A549 (cell line): Measurements from ENCODE around the gene HP1BP3. TPM values are rescaled to one million over a fixed set of nuclear protein-coding genes. Genes with fewer than 3 reads are reported as not detected.

ENCODE experiments used
- ATAC-seq, 2 experiments: fragments of 200-7000 bp in 1 of 2; fragments of >200 bp in 1 of 2; cut with Nextera tagmentation in 1 of 2; cut with Tn5 transposase in 1 of 2; 3 replicates each; pipeline versions ENCODE4 v1.8.0 to v1.9.1; 2018 to 2020; ENCODE audit warnings: mild to moderate bottlenecking in 1 of 2, moderate library complexity in 1 of 2
- CTCF ChIA-PET: fragments of 300-600 bp; sonication (Branson Sonifier 250); formaldehyde crosslinking; extraction: SDS; loops from one replicate; lab custom pipeline; 2021; ENCODE audit warnings: antibody characterized with exemption, inconsistent platforms; lab: Yijun Ruan, JAX
- POLR2A ChIA-PET: fragments of 350-600 bp; formaldehyde crosslinking; extraction: SDS; loops from one replicate; lab custom pipeline; 2021; ENCODE audit warnings: antibody characterized with exemption, inconsistent platforms; lab: Yijun Ruan, JAX
- DNase-seq, 2 experiments: peaks; one replicate each; pipeline versions ENCODE4 v3.0.0 to v3.0.0-alpha.2; 2011 to 2016; ENCODE audit warnings: low read depth in 1 of 2, low spot score in 1 of 2
- FAIRE-seq: peaks from 2 replicates; lab custom pipeline; 2011; peaks lifted over from hg19 to GRCh38; lab: Jason Lieb, UNC
- H3K27ac ChIP-seq, 2 experiments: fragments of >200 bp; sonication (Bioruptor Twin); formaldehyde crosslinking; 3 replicates each; pipeline ENCODE4 v1.5.1; 2016 to 2017
- H3K4me1 ChIP-seq: fragments of >200 bp; sonication (Bioruptor Twin); formaldehyde crosslinking; 3 replicates; pipeline ENCODE4 v1.6.1; 2016
- H3K4me2 ChIP-seq: fragments of >200 bp; sonication (Bioruptor Twin); formaldehyde crosslinking; 3 replicates; pipeline ENCODE4 v1.6.1; 2016
- H3K4me3 ChIP-seq: fragments of >200 bp; sonication (Bioruptor Twin); formaldehyde crosslinking; 3 replicates; pipeline ENCODE4 v1.5.1; 2016
- H3K9me3 ChIP-seq: fragments of >200 bp; sonication (Bioruptor Twin); formaldehyde crosslinking; 3 replicates; pipeline ENCODE4 v1.6.1; 2016
- CHD4 ChIP-seq: fragments of 200-600 bp; sonication (generic); IDR thresholded peaks from 2 replicates; pipeline ENCODE4 v1.6.1; 2016; ENCODE audit warnings: antibody characterized with exemption, mild to moderate bottlenecking, borderline replicate concordance
- E2F6 ChIP-seq: IDR thresholded peaks from 2 replicates; pipeline ENCODE4 v1.6.1; 2012; ENCODE audit warnings: low read depth, borderline replicate concordance
- EP300 ChIP-seq, 2 experiments: fragments of >200 bp; sonication (Bioruptor Twin); formaldehyde crosslinking; IDR thresholded peaks; 2 replicates in 1 of 2; 3 replicates in 1 of 2; pipeline ENCODE4 v1.6.1; 2016 to 2017
- FOXS1 ChIP-seq: fragments of 250-450 bp; sonication (Bioruptor Pico); IDR thresholded peaks from 2 replicates; pipeline ENCODE4 v1.5.0; 2020; ENCODE audit warnings: mild to moderate bottlenecking, moderate library complexity
- GATA3 ChIP-seq: IDR thresholded peaks from 2 replicates; pipeline ENCODE4 v1.6.1; 2012; ENCODE audit warnings: borderline replicate concordance
- HEYL ChIP-seq: fragments of 250-450 bp; sonication (Bioruptor Pico); IDR thresholded peaks from 2 replicates; pipeline ENCODE4 v1.8.0; 2021; ENCODE audit warnings: mild to moderate bottlenecking, moderate library complexity
- HOXB13 ChIP-seq: fragments of 250-450 bp; sonication (Bioruptor Pico); IDR thresholded peaks from 2 replicates; pipeline ENCODE4 v1.5.0; 2020; ENCODE audit warnings: low read depth, mild to moderate bottlenecking, moderate library complexity
- JUN ChIP-seq, 2 experiments: fragments of >200 bp; sonication (Bioruptor Twin); formaldehyde crosslinking; IDR thresholded peaks; 2 replicates in 1 of 2; 3 replicates in 1 of 2; pipeline ENCODE4 v1.6.1; 2016 to 2017
- KDM1A ChIP-seq: fragments of 200-600 bp; sonication (generic); IDR thresholded peaks from 2 replicates; pipeline ENCODE4 v1.6.1; 2016; ENCODE audit warnings: low read depth, mild to moderate bottlenecking
- MAX ChIP-seq: IDR thresholded peaks from 2 replicates; pipeline ENCODE4 v1.6.1; 2012
- MAZ ChIP-seq: fragments of 150-350 bp; IDR thresholded peaks from 2 replicates; pipeline ENCODE4 v1.6.1; 2014; ENCODE audit warnings: antibody characterized with exemption, low read depth, low read length, borderline replicate concordance
- NPAS2 ChIP-seq: fragments of 250-450 bp; sonication (Bioruptor Pico); IDR thresholded peaks from 2 replicates; pipeline ENCODE4 v1.8.0; 2022; ENCODE audit warnings: mild to moderate bottlenecking, moderate library complexity, borderline replicate concordance
- POLR2A ChIP-seq: IDR thresholded peaks from 2 replicates; pipeline ENCODE4 v1.6.1; 2012; ENCODE audit warnings: mild to moderate bottlenecking, low read length
- RAD21 ChIP-seq, 2 experiments: fragments of >200 bp in 1 of 2; sonication (Bioruptor Twin) in 1 of 2; formaldehyde crosslinking in 1 of 2; IDR thresholded peaks in 1 of 2; conservative IDR thresholded peaks in 1 of 2; 2 replicates in 1 of 2; 3 replicates in 1 of 2; pipeline ENCODE4 v1.6.1; 2012 to 2018; ENCODE audit warnings: inconsistent platforms in 1 of 2
- RARB ChIP-seq: fragments of 250-450 bp; sonication (Bioruptor Pico); IDR thresholded peaks from 2 replicates; pipeline ENCODE4 v1.8.0; 2021; ENCODE audit warnings: mild to moderate bottlenecking, moderate library complexity
- SREBF2 ChIP-seq: fragments of 450-650 bp; IDR thresholded peaks from 2 replicates; pipeline ENCODE4 v1.6.1; 2014; ENCODE audit warnings: mild to moderate bottlenecking, moderate library complexity
- WGBS: methylation state at CpG from one replicate; pipeline ENCODE4 v1.1.6; 2017; ENCODE audit errors: missing lambda C conversion rate; 5-methylcytosine and 5-hydroxymethylcytosine counted together
- polyA plus RNA-seq, 4 experiments: library from polyadenylated mRNA; depleted of rRNA in 3 of 4; stranded (reverse); fragments of >200 nt; fragmentation: RNase III in 1 of 4; extraction: RNeasy Plus Mini Kit Qiagen cat#74134 plus additional on column Dnase treatment in 1 of 4; gene quantifications; 2 replicates in 3 of 4; 3 replicates in 1 of 4; pipeline ENCODE4 v1.2.3, GENCODE V29; 2011 to 2017
- TF ChIP-seq, protein P1 (sequence below): fragments of >200 bp; sonication (Bioruptor Twin); formaldehyde crosslinking; IDR thresholded peaks from 3 replicates; pipeline ENCODE4 v1.5.1; 2016
- TF ChIP-seq, protein P2 (sequence below): fragments of >200 bp; sonication (Bioruptor Twin); formaldehyde crosslinking; IDR thresholded peaks from 3 replicates; pipeline ENCODE4 v1.6.1; 2016
- TF ChIP-seq, protein P3 (sequence below): fragments of 250-450 bp; sonication (Bioruptor Pico); IDR thresholded peaks from 2 replicates; pipeline ENCODE4 v1.5.0; 2020; ENCODE audit warnings: low read depth, mild to moderate bottlenecking, moderate library complexity
- TF ChIP-seq, protein P4 (sequence below): fragments of >200 bp; sonication (Bioruptor Twin); formaldehyde crosslinking; IDR thresholded peaks from 2 replicates; pipeline ENCODE4 v1.6.1; 2016

Gene HP1BP3
- polyA plus RNA-seq, 2 of the 4 experiments (the other 2 are of a cell fraction), result 159 to 214 TPM

GRCh38 chr1:20720631-20721091 lies 66.4 kb downstream of the HP1BP3 start (continued):
- TF ChIP-seq MAX (no peak), MAZ (no peak), HOXB13 (CRISPR knock-in tag) (no peak), POLR2A (no peak)

- DNase-seq, result no peak
- no peak for FAIRE-seq
- WGBS, result 89% methylated on average over 5 of the region's 5 CpGs
- TF ChIP-seq HEYL (CRISPR knock-in tag) (no peak), KDM1A (no peak), RARB (CRISPR knock-in tag) (no peak), EP300 (IDR thresholded peaks at IDR 0.05) (no peak), CHD4 (no peak), NPAS2 (no peak), FOXS1 (CRISPR knock-in tag) (no peak), E2F6 (no peak), SREBF2 (no peak), GATA3 (no peak), RAD21 (conservative IDR thresholded peaks at IDR 0.05 in 1 of 2, IDR thresholded peaks at IDR 0.05 in 1 of 2) (no peak), JUN (IDR thresholded peaks at IDR 0.05) (no peak), POLR2A (no peak)
- TF ChIP-seq, protein P1, sequence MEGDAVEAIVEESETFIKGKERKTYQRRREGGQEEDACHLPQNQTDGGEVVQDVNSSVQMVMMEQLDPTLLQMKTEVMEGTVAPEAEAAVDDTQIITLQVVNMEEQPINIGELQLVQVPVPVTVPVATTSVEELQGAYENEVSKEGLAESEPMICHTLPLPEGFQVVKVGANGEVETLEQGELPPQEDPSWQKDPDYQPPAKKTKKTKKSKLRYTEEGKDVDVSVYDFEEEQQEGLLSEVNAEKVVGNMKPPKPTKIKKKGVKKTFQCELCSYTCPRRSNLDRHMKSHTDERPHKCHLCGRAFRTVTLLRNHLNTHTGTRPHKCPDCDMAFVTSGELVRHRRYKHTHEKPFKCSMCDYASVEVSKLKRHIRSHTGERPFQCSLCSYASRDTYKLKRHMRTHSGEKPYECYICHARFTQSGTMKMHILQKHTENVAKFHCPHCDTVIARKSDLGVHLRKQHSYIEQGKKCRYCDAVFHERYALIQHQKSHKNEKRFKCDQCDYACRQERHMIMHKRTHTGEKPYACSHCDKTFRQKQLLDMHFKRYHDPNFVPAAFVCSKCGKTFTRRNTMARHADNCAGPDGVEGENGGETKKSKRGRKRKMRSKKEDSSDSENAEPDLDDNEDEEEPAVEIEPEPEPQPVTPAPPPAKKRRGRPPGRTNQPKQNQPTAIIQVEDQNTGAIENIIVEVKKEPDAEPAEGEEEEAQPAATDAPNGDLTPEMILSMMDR, result no peak
- TF ChIP-seq, protein P2, sequence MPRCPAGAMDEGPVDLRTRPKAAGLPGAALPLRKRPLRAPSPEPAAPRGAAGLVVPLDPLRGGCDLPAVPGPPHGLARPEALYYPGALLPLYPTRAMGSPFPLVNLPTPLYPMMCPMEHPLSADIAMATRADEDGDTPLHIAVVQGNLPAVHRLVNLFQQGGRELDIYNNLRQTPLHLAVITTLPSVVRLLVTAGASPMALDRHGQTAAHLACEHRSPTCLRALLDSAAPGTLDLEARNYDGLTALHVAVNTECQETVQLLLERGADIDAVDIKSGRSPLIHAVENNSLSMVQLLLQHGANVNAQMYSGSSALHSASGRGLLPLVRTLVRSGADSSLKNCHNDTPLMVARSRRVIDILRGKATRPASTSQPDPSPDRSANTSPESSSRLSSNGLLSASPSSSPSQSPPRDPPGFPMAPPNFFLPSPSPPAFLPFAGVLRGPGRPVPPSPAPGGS, result no peak
- TF ChIP-seq, protein P3, sequence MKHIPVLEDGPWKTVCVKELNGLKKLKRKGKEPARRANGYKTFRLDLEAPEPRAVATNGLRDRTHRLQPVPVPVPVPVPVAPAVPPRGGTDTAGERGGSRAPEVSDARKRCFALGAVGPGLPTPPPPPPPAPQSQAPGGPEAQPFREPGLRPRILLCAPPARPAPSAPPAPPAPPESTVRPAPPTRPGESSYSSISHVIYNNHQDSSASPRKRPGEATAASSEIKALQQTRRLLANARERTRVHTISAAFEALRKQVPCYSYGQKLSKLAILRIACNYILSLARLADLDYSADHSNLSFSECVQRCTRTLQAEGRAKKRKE (CRISPR knock-in tag), result no peak
- TF ChIP-seq, protein P4, sequence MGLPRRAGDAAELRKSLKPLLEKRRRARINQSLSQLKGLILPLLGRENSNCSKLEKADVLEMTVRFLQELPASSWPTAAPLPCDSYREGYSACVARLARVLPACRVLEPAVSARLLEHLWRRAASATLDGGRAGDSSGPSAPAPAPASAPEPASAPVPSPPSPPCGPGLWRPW, result no peak
- TF ChIP-seq, all 56 proteins: peak for 0
- ChIA-PET CTCF (interaction anchor here (0.6 to 1.2 kb wide), 2 partner anchors 12 to 111 kb away, joined by 3 read pairs; no protein-coding TSS in a partner anchor), POLR2A (no interaction called here)
- Histone ChIP-seq H3K4me1 (no peaks in the 10 kb centered on the region), H3K4me2 (no peak overlapping the region), H3K4me3 (no peak overlapping the region), H3K27ac (no peak overlapping the region), H3K9me3 (no peaks in the 10 kb centered on the region)
- ATAC-seq, result no peak
Measured at GRCh38 chr1:20719871-20720620, 67.1 kb downstream of the HP1BP3 start.
